Endothelial cell (in vitro differentiated cells): ENCODE measurements around the gene VIL1. TPM values are rescaled to one million over a fixed set of nuclear protein-coding genes. Genes with fewer than 3 reads are reported as not detected.

Source experiments
- DNase-seq: peaks from one replicate; pipeline ENCODE4 v3.0.0; 2021; ENCODE audit warnings: low spot score
- H3K27ac Mint-ChIP-seq: one replicate; pipeline ENCODE4 v1.8.0; 2021; ENCODE audit warnings: mixed read lengths, inconsistent platforms; ENCODE audit not compliant: unreplicated experiment
- H3K27me3 Mint-ChIP-seq: one replicate; pipeline ENCODE4 v1.8.0; 2021; ENCODE audit warnings: mild to moderate bottlenecking, moderate library complexity, mixed read lengths, inconsistent platforms; ENCODE audit not compliant: unreplicated experiment
- H3K36me3 Mint-ChIP-seq: one replicate; pipeline ENCODE4 v1.8.0; 2021; ENCODE audit warnings: mild to moderate bottlenecking, low read depth, mixed read lengths, inconsistent platforms; ENCODE audit not compliant: unreplicated experiment
- H3K4me1 Mint-ChIP-seq: one replicate; pipeline ENCODE4 v1.8.0; 2021; ENCODE audit warnings: mild to moderate bottlenecking, mixed read lengths, inconsistent platforms; ENCODE audit not compliant: unreplicated experiment
- H3K4me3 Mint-ChIP-seq: one replicate; pipeline ENCODE4 v1.8.0; 2021; ENCODE audit warnings: mild to moderate bottlenecking, mixed read lengths, inconsistent platforms; ENCODE audit not compliant: unreplicated experiment
- H3K9me3 Mint-ChIP-seq: one replicate; pipeline ENCODE4 v1.8.0; 2021; ENCODE audit warnings: mixed read lengths, inconsistent platforms; ENCODE audit not compliant: unreplicated experiment
- total RNA-seq: library from RNA; stranded (reverse); fragmentation: NEBNext Ultra II Directional; extraction: Animal tissue kit (Norgen Biotek cat#: 25700); gene quantifications from one replicate; pipeline ENCODE4 v1.2.1, GENCODE V29; 2021; ENCODE audit not compliant: unreplicated experiment
- TF ChIP-seq, protein P1 (sequence below): fragments of 200-600 bp; sonication (generic); IDR thresholded peaks from one replicate; pipeline ENCODE4 v1.5.0; 2021; ENCODE audit warnings: antibody characterized with exemption; ENCODE audit not compliant: unreplicated experiment

The VIL1 gene
- total RNA-seq, 1 donor from 2014 or later, result 0.44 TPM

DNA sequence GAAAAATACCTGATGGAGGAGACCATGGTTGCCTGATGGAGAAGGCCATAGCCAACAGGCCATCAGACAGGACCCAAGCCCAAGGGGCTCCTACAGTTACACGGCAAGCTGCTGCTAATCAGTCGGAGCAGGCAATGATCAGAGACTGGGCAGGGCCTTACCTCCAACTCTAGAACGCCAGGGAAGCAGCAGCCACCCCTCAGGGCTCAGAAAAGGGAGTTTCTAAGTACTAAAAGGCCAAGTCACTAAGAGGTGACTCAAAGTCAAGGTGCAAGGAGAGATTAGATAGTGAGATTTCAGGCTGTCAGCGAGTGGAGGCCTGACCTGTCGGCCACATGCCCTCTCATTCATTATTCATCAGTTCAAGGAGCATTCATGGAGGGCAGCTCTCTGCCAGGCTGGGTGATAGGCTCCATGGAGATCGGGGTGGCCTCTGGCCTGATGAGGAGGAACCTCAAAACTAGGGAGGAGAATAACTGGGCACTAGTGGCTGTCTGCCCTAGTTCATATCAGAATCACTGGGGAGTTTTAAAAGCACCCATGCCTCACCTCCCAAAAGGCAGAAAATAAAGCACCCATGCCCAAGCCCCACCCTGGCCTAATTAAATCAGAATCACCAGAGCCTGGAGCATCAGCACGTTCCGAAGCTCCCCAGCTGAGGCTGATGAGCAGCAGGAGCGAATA lies 3.6 kb downstream of the VIL1 start:
- no peaks in the 10 kb centered on the region for H3K4me1 Mint-ChIP-seq
- no peak for DNase-seq
- TF ChIP-seq, protein P1, sequence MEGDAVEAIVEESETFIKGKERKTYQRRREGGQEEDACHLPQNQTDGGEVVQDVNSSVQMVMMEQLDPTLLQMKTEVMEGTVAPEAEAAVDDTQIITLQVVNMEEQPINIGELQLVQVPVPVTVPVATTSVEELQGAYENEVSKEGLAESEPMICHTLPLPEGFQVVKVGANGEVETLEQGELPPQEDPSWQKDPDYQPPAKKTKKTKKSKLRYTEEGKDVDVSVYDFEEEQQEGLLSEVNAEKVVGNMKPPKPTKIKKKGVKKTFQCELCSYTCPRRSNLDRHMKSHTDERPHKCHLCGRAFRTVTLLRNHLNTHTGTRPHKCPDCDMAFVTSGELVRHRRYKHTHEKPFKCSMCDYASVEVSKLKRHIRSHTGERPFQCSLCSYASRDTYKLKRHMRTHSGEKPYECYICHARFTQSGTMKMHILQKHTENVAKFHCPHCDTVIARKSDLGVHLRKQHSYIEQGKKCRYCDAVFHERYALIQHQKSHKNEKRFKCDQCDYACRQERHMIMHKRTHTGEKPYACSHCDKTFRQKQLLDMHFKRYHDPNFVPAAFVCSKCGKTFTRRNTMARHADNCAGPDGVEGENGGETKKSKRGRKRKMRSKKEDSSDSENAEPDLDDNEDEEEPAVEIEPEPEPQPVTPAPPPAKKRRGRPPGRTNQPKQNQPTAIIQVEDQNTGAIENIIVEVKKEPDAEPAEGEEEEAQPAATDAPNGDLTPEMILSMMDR, result no peak
- H3K36me3 Mint-ChIP-seq, result no peaks in the 10 kb centered on the region
- H3K27me3 Mint-ChIP-seq, result peaks cover 5% of the 10 kb centered on the region
- no peaks in the 10 kb centered on the region for H3K9me3 Mint-ChIP-seq
- no peak overlapping the region for H3K4me3 Mint-ChIP-seq
- H3K27ac Mint-ChIP-seq, result no peak overlapping the region

DNA sequence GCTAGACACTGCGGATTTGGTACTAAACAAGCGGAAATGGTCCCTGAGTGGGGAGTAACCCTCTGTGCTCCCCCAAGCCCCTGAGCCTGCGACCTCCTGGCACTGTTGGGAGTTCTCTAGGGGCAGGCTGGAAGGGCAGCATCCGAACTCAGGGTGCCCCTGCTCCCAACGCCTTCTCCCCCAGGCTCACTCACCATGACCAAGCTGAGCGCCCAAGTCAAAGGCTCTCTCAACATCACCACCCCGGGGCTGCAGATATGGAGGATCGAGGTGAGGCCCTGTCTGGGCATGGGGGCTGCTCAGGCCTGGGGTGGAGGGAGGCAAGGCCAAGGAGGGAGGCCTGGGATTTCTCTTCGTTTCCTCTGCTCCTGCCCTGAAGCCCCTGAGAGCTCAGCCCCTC lies 4.7 kb downstream of the VIL1 start:
- DNase-seq, result no peak
- peaks cover 10% of the 10 kb centered on the region for H3K27me3 Mint-ChIP-seq
- H3K4me1 Mint-ChIP-seq, result no peaks in the 10 kb centered on the region
- H3K27ac Mint-ChIP-seq, result no peak overlapping the region
- no peak overlapping the region for H3K4me3 Mint-ChIP-seq
- no peaks in the 10 kb centered on the region for H3K36me3 Mint-ChIP-seq
- TF ChIP-seq, protein P1, result no peak
- no peaks in the 10 kb centered on the region for H3K9me3 Mint-ChIP-seq

DNA sequence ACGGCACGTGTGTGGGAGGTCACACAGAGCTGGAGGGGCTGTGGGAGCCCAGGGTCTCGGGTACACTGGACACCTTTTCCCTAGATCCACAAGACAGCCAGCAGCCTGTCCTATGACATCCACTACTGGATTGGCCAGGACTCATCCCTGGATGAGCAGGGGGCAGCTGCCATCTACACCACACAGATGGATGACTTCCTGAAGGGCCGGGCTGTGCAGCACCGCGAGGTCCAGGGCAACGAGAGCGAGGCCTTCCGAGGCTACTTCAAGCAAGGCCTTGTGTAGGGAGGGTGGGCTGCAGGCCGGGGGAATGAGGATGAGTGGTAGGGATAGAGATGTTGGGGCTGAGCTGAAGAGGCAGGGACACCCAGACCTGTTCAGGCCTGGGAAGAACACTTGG lies 6.6 kb downstream of the VIL1 start:
- Mint-ChIP-seq H3K4me1 (no peaks in the 10 kb centered on the region), H3K36me3 (no peaks in the 10 kb centered on the region), H3K27me3 (peaks cover 14% of the 10 kb centered on the region), H3K9me3 (no peaks in the 10 kb centered on the region), H3K27ac (no peak overlapping the region), H3K4me3 (no peak overlapping the region)
- TF ChIP-seq, protein P1, result no peak
- no peak for DNase-seq

DNA sequence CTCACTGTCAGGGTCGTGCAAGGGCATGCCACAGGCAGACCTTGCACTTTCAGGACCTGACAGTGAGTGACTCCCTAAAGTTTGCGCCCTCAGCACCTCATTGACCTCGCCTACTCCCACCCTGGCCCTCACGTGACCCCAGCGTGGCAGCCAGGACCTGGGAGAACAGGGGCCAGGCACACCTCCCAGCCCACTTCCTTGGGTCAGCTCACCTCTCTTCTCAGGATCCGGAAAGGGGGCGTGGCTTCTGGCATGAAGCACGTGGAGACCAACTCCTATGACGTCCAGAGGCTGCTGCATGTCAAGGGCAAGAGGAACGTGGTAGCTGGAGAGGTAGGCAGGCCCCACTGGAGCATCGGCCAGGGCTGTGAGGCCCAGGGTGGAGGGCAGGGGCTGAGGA lies 8.8 kb downstream of the VIL1 start:
- DNase-seq, result no peak

More for the DNA sequence above, 8.8 kb downstream of the VIL1 start:
- H3K4me1 Mint-ChIP-seq, result no peaks in the 10 kb centered on the region
- H3K27ac Mint-ChIP-seq, result no peak overlapping the region
- H3K9me3 Mint-ChIP-seq, result no peaks in the 10 kb centered on the region
- no peak overlapping the region for H3K4me3 Mint-ChIP-seq
- TF ChIP-seq, protein P1, result no peak
- no peaks in the 10 kb centered on the region for H3K36me3 Mint-ChIP-seq
- H3K27me3 Mint-ChIP-seq, result peaks cover 16% of the 10 kb centered on the region
